Transverse colon (tissue), 4 donors: ENCODE data around the gene SPON2. TPM values are rescaled to one million over a fixed set of nuclear protein-coding genes. Genes with fewer than 3 reads are reported as not detected.

Experiments used
- DNase-seq: peaks from one replicate; pipeline ENCODE4 v3.0.0-alpha.2; 2019
- H3K27ac ChIP-seq, 4 donors: fragments of 200-600 bp; sonication (generic); 2 replicates each; pipeline ENCODE4 v1.5.1; 2016 to 2018; ENCODE audit warnings: inconsistent platforms in 4 of 4
- H3K27me3 ChIP-seq: fragments of 200-600 bp; sonication (generic); 2 replicates; pipeline ENCODE4 v1.5.1; 2017; ENCODE audit warnings: inconsistent platforms
- H3K36me3 ChIP-seq, 4 donors: fragments of 200-600 bp; sonication (generic); 2 replicates each; pipeline ENCODE4 v1.5.1; 2017 to 2019; ENCODE audit warnings: inconsistent platforms in 4 of 4
- H3K4me1 ChIP-seq, 4 donors: fragments of 200-600 bp; sonication (generic); 2 replicates each; pipeline ENCODE4 v1.5.1; 2017 to 2020; ENCODE audit warnings: inconsistent platforms in 4 of 4
- H3K4me3 ChIP-seq, 4 donors: fragments of 200-600 bp; sonication (generic); 1 replicate in 1 of 4; 2 replicates in 3 of 4; pipeline versions ENCODE4 v1.5.1 to v1.6.1; 2017 to 2019; ENCODE audit warnings: inconsistent platforms in 4 of 4
- H3K9me3 ChIP-seq, 2 donors: fragments of 200-600 bp; sonication (generic); 2 replicates each; pipeline ENCODE4 v1.5.1; 2017 to 2019; ENCODE audit warnings: inconsistent platforms in 2 of 2
- CTCF ChIP-seq, 5 experiments: fragments of 200-600 bp in 3 of 5; fragments of 450-650 bp in 2 of 5; sonication (generic) in 3 of 5; IDR thresholded peaks; 1 replicate in 2 of 5; 2 replicates in 3 of 5; pipeline ENCODE4 v1.5.1; 2016 to 2017; ENCODE audit warnings: antibody characterized with exemption in 5 of 5, inconsistent platforms in 3 of 5, mild to moderate bottlenecking in 2 of 5, moderate library complexity in 1 of 5
- EP300 ChIP-seq: sonication (generic); formaldehyde crosslinking; IDR thresholded peaks from one replicate; pipeline ENCODE4 v1.6.1; 2017; ENCODE audit warnings: antibody characterized with exemption, low read depth
- POLR2A ChIP-seq: fragments of 450-650 bp; IDR thresholded peaks from one replicate; pipeline ENCODE4 v1.6.1; 2016; ENCODE audit warnings: antibody characterized with exemption, mild to moderate bottlenecking, moderate library complexity
- POLR2AphosphoS5 ChIP-seq, 3 donors: sonication (generic); formaldehyde crosslinking; IDR thresholded peaks; one replicate each; pipeline ENCODE4 v1.6.1; 2016; ENCODE audit warnings: antibody characterized with exemption in 3 of 3
- WGBS, 2 donors: methylation state at CpG; one replicate each; pipeline ENCODE4 v1.1.5; 2018; ENCODE audit warnings: low coverage in 1 of 2; 5-methylcytosine and 5-hydroxymethylcytosine counted together
- in situ Hi-C, 4 donors: fragments of 200-750 bp; cut with MboI; loops; one replicate each; pipeline versions ENCODE4 v1.15.0 to v1.15.1; 2017; ENCODE audit warnings: low sequenced_read_pairs in 3 of 4, low pct_ligation_motif_present in 1 of 4, low pct_unique_long_range_greater_than_20kb in 1 of 4
- intact Hi-C: fragments of 100-400 bp; cut with DNase I; formaldehyde crosslinking; loops from one replicate; pipeline ENCODE4 v1.15.1; 2023; ENCODE audit warnings: low total_unique reads
- total RNA-seq, 4 donors: library from RNA; depleted of rRNA; stranded (reverse); fragments of >200 nt; gene quantifications; one replicate each; pipeline ENCODE4 v1.1.0, GENCODE V29; 2016

SPON2 gene
- total RNA-seq, 4 donors from 2014 or later = 45.4 to 127 (median 53.1) TPM

GRCh38 chr4:1170156-1170975, 2.0 kb downstream of the SPON2 start:
- peak overlapping the region in 2 of 4 donors; percentile 38 for H3K4me3 ChIP-seq
- H3K27ac ChIP-seq = peak overlapping the region in 1 of 4 donors; percentile 88
- H3K9me3 ChIP-seq = no peaks in the 10 kb centered on the region
- intact Hi-C loops (no loop called here), in situ Hi-C loops (loop anchor here in 2 of 4 donors (25.0 kb wide), 1 partner anchor 92 kb away; no protein-coding TSS in a partner anchor)
- peaks cover 50% of the 10 kb centered on the region for H3K27me3 ChIP-seq
- H3K36me3 ChIP-seq = no peaks in the 10 kb centered on the region
- TF ChIP-seq POLR2A = no peak
- no peak for TF ChIP-seq EP300
- no peak for TF ChIP-seq POLR2AphosphoS5 (IDR thresholded peaks at IDR 0.05)
- WGBS, 2 donors = 83 to 92% methylated on average over 2 to 37 of the region's 37 CpGs
- DNase-seq = no peak
- peaks cover 5 to 36% (median 31%) of the 10 kb centered on the region in 4 donors for H3K4me1 ChIP-seq

GRCh38 chr4:1169691-1170096, 2.7 kb downstream of the SPON2 start:
- Histone ChIP-seq H3K27ac (no peak overlapping the region), H3K9me3 (no peaks in the 10 kb centered on the region), H3K4me1 (peaks cover 5 to 36% (median 31%) of the 10 kb centered on the region in 4 donors), H3K36me3 (no peaks in the 10 kb centered on the region), H3K27me3 (peaks cover 50% of the 10 kb centered on the region), H3K4me3 (no peak overlapping the region)
- intact Hi-C loops (no loop called here), in situ Hi-C loops (loop anchor here in 2 of 4 donors (25.0 kb wide), 1 partner anchor 93 kb away; no protein-coding TSS in a partner anchor)
- WGBS, 2 donors = 89% methylated on average over 10 of the region's 13 CpGs; no CpG with 5 or more reads in 1 of the 2 donors
- no peak for DNase-seq
- no peak for TF ChIP-seq POLR2AphosphoS5 (IDR thresholded peaks at IDR 0.05)
- TF ChIP-seq EP300 = no peak
- no peak for TF ChIP-seq CTCF (IDR thresholded peaks at IDR 0.05)
- TF ChIP-seq POLR2A = no peak

- TF ChIP-seq CTCF (IDR thresholded peaks at IDR 0.05) (no peak), POLR2A (no peak), EP300 (no peak), POLR2AphosphoS5 (IDR thresholded peaks at IDR 0.05) (no peak)
- in situ Hi-C loops = loop anchor here in 2 of 4 donors (25.0 kb wide), 1 partner anchor 93 kb away; no protein-coding TSS in a partner anchor
Measured at GRCh38 chr4:1169171-1169671, 3.2 kb downstream of the SPON2 start.

GRCh38 chr4:1168191-1169101, 3.9 kb downstream of the SPON2 start:
- H3K4me1 ChIP-seq = peaks cover 5 to 36% (median 31%) of the 10 kb centered on the region in 4 donors
- TF ChIP-seq EP300 (no peak), POLR2A (no peak), CTCF (IDR thresholded peaks at IDR 0.05) (no peak), POLR2AphosphoS5 (IDR thresholded peaks at IDR 0.05) (no peak)
- intact Hi-C loops (no loop called here), in situ Hi-C loops (loop anchor here in 2 of 4 donors (25.0 kb wide), 1 partner anchor 94 kb away; no protein-coding TSS in a partner anchor)
- WGBS, 2 donors = 81 to 100% methylated on average over 1 to 18 of the region's 21 CpGs
- peak overlapping the region; percentile 58 to 83 (median 78) for H3K27ac ChIP-seq
- H3K4me3 ChIP-seq = peak overlapping the region in 1 of 4 donors; percentile 62
- no peaks in the 10 kb centered on the region for H3K9me3 ChIP-seq
- no peaks in the 10 kb centered on the region for H3K36me3 ChIP-seq
- peaks cover 47% of the 10 kb centered on the region for H3K27me3 ChIP-seq
- DNase-seq = no peak

More at GRCh38 chr4:1169171-1169671, 3.2 kb downstream of the SPON2 start:
- intact Hi-C loops = no loop called here
- H3K4me3 ChIP-seq = no peak overlapping the region
- peaks cover 50% of the 10 kb centered on the region for H3K27me3 ChIP-seq
- no peaks in the 10 kb centered on the region for H3K36me3 ChIP-seq
- DNase-seq = no peak
- peaks cover 5 to 36% (median 31%) of the 10 kb centered on the region in 4 donors for H3K4me1 ChIP-seq
- peak overlapping the region in 1 of 4 donors; percentile 83 for H3K27ac ChIP-seq
- WGBS, 2 donors = 89% methylated on average over 17 of the region's 17 CpGs; no CpG with 5 or more reads in 1 of the 2 donors
- no peaks in the 10 kb centered on the region for H3K9me3 ChIP-seq
